Lower lobe of right lung (tissue), 2 donors: ENCODE data around the gene TAL1. TPM values are rescaled to one million over a fixed set of nuclear protein-coding genes. Genes with fewer than 3 reads are reported as not detected.

Experiments used
- ATAC-seq, 2 donors: fragments of 200-7000 bp; cut with Tn5 transposase; one replicate each; pipeline ENCODE4 v1.9.1; 2020 to 2022; ENCODE audit warnings: mild to moderate bottlenecking in 2 of 2, moderate library complexity in 2 of 2
- DNase-seq: peaks from one replicate; pipeline ENCODE4 v3.0.0-alpha.2; 2020
- H3K27ac ChIP-seq: fragments of 200-600 bp; one replicate; pipeline ENCODE4 v1.8.0; 2022
- H3K27me3 ChIP-seq: fragments of 200-600 bp; one replicate; pipeline ENCODE4 v1.8.0; 2022; ENCODE audit warnings: low read depth
- H3K36me3 ChIP-seq: fragments of 200-600 bp; one replicate; pipeline ENCODE4 v1.8.0; 2022; ENCODE audit warnings: mild to moderate bottlenecking
- H3K4me1 ChIP-seq: fragments of 200-600 bp; one replicate; pipeline ENCODE4 v1.8.0; 2022
- H3K4me3 ChIP-seq: fragments of 200-600 bp; one replicate; pipeline ENCODE4 v1.8.0; 2022; ENCODE audit warnings: mild to moderate bottlenecking
- H3K9me3 ChIP-seq: fragments of 200-600 bp; one replicate; pipeline ENCODE4 v1.8.0; 2022
- CTCF ChIP-seq: fragments of 200-600 bp; IDR thresholded peaks from one replicate; pipeline ENCODE4 v1.8.0; 2022; ENCODE audit warnings: antibody characterized with exemption, mild to moderate bottlenecking
- intact Hi-C: fragments of 100-400 bp; cut with DNase I; formaldehyde crosslinking; loops from one replicate; pipeline ENCODE4 v1.11.0; 2022
- total RNA-seq: library from RNA; stranded (reverse); fragmentation: NEBNext Ultra II Directional; extraction: Animal tissue kit (Norgen Biotek cat#: 25700); gene quantifications from one replicate; pipeline ENCODE4 v1.2.1, GENCODE V29; 2021
- donor health status: DM: no; HTN: yes; CAD: no; lungs with severe emphysema.

The TAL1 gene
- total RNA-seq, 1 donor from 2014 or later: 15.4 TPM

GRCh38 chr1:47179988-47180563, 51.9 kb downstream of the TAL1 start:
- no peaks in the 10 kb centered on the region for H3K9me3 ChIP-seq
- H3K4me1 ChIP-seq: peaks cover 19% of the 10 kb centered on the region
- peak overlapping the region; percentile 45 for H3K4me3 ChIP-seq
- H3K27ac ChIP-seq: no peak overlapping the region
- no peak for DNase-seq
- TF ChIP-seq CTCF: no peak
- no peaks in the 10 kb centered on the region for H3K27me3 ChIP-seq
- no peaks in the 10 kb centered on the region for H3K36me3 ChIP-seq
- ATAC-seq: peak in 1 of 2 donors; percentile 5
- intact Hi-C loops: no loop called here

- Histone ChIP-seq H3K4me1 (peaks cover 21% of the 10 kb centered on the region), H3K27me3 (no peaks in the 10 kb centered on the region), H3K4me3 (peak overlapping the region; percentile 45), H3K9me3 (no peaks in the 10 kb centered on the region), H3K36me3 (no peaks in the 10 kb centered on the region), H3K27ac (peak overlapping the region; percentile 37)
- ATAC-seq (peak; percentile 88 to 89), DNase-seq (peak; percentile 93)
- intact Hi-C loops: no loop called here
- TF ChIP-seq CTCF: peak; percentile 90
Observed at GRCh38 chr1:47179017-47179987, 52.7 kb downstream of the TAL1 start.

GRCh38 chr1:47178654-47179016, 53.4 kb downstream of the TAL1 start:
- DNase-seq: no peak
- Histone ChIP-seq H3K4me1 (peaks cover 21% of the 10 kb centered on the region), H3K9me3 (no peaks in the 10 kb centered on the region), H3K27ac (no peak overlapping the region), H3K36me3 (no peaks in the 10 kb centered on the region), H3K4me3 (no peak overlapping the region), H3K27me3 (no peaks in the 10 kb centered on the region)
- no peak for TF ChIP-seq CTCF
- intact Hi-C loops: no loop called here
- ATAC-seq: no peak

GRCh38 chr1:47178020-47178419, 54.0 kb downstream of the TAL1 start:
- TF ChIP-seq CTCF: no peak

GRCh38 chr1:47175227-47175934, 56.6 kb downstream of the TAL1 start:
- H3K4me3 ChIP-seq: no peak overlapping the region
- H3K4me1 ChIP-seq: peaks cover 20% of the 10 kb centered on the region
- ATAC-seq: peak; percentile 63 to 67
- no peak overlapping the region for H3K27ac ChIP-seq
- no peaks in the 10 kb centered on the region for H3K9me3 ChIP-seq
- DNase-seq: no peak
- no peaks in the 10 kb centered on the region for H3K36me3 ChIP-seq
- H3K27me3 ChIP-seq: no peaks in the 10 kb centered on the region
- TF ChIP-seq CTCF: peak; percentile 93
- intact Hi-C loops: no loop called here

More at GRCh38 chr1:47178020-47178419, 54.0 kb downstream of the TAL1 start:
- peaks cover 21% of the 10 kb centered on the region for H3K4me1 ChIP-seq
- H3K27ac ChIP-seq: no peak overlapping the region
- intact Hi-C loops: no loop called here
- no peaks in the 10 kb centered on the region for H3K36me3 ChIP-seq
- H3K9me3 ChIP-seq: no peaks in the 10 kb centered on the region
- ATAC-seq: no peak
- H3K27me3 ChIP-seq: no peaks in the 10 kb centered on the region
- H3K4me3 ChIP-seq: no peak overlapping the region
- no peak for DNase-seq
